Astrocyte (in vitro differentiated cells and primary cell): Measurements from ENCODE around the gene PTPRN2. TPM values are rescaled to one million over a fixed set of nuclear protein-coding genes. Genes with fewer than 3 reads are reported as not detected.

Experiments
- DNase-seq: peaks from one replicate; pipeline ENCODE4 v3.0.0-alpha.2; 2010; ENCODE audit warnings: low read depth
- FAIRE-seq: peaks from 2 replicates; lab custom pipeline; 2011; peaks lifted over from hg19 to GRCh38; lab: Jason Lieb, UNC
- H2AFZ ChIP-seq: 2 replicates; pipeline ENCODE4 v1.6.0; 2012; ENCODE audit warnings: low read depth, low read length, inconsistent platforms
- H3K27ac ChIP-seq: 2 replicates; pipeline ENCODE4 v1.5.1; 2011; ENCODE audit warnings: low read depth, low read length, inconsistent platforms
- H3K27me3 ChIP-seq: 2 replicates; pipeline ENCODE4 v1.6.0; 2011; ENCODE audit warnings: low read length, inconsistent platforms; ENCODE audit not compliant: insufficient read depth
- H3K36me3 ChIP-seq: 2 replicates; pipeline ENCODE4 v1.5.1; 2011; ENCODE audit warnings: low read length, inconsistent platforms; ENCODE audit not compliant: insufficient read depth
- H3K4me1 ChIP-seq: 2 replicates; pipeline ENCODE4 v1.5.1; 2011; ENCODE audit warnings: low read length, inconsistent platforms; ENCODE audit not compliant: insufficient read depth
- H3K4me2 ChIP-seq: 2 replicates; pipeline ENCODE4 v1.6.0; 2012; ENCODE audit warnings: low read length, inconsistent platforms
- H3K4me3 ChIP-seq: 2 replicates; pipeline ENCODE4 v1.5.1; 2011; ENCODE audit warnings: low read depth, mild to moderate bottlenecking, low read length, inconsistent platforms; ENCODE audit not compliant: insufficient read depth
- H3K79me2 ChIP-seq: 2 replicates; pipeline ENCODE4 v1.6.0; 2012; ENCODE audit warnings: mild to moderate bottlenecking, low read length, inconsistent platforms; ENCODE audit not compliant: insufficient read depth
- H3K9ac ChIP-seq: 2 replicates; pipeline ENCODE4 v1.6.0; 2012; ENCODE audit warnings: mild to moderate bottlenecking, low read length, inconsistent platforms
- H3K9me3 ChIP-seq: 2 replicates; pipeline ENCODE4 v1.5.1; 2012; ENCODE audit warnings: low read depth, mild to moderate bottlenecking, low read length, inconsistent platforms; ENCODE audit not compliant: insufficient read depth
- H4K20me1 ChIP-seq: 2 replicates; pipeline ENCODE4 v1.6.0; 2012; ENCODE audit warnings: low read length, inconsistent platforms; ENCODE audit not compliant: insufficient read depth
- H3K27ac Mint-ChIP-seq: one replicate; pipeline ENCODE4 v1.8.0; 2021; ENCODE audit warnings: mild to moderate bottlenecking, mixed read lengths; ENCODE audit not compliant: unreplicated experiment
- H3K27me3 Mint-ChIP-seq: one replicate; pipeline ENCODE4 v1.8.0; 2021; ENCODE audit warnings: low read depth, mixed read lengths; ENCODE audit not compliant: unreplicated experiment
- H3K36me3 Mint-ChIP-seq: one replicate; pipeline ENCODE4 v1.8.0; 2021; ENCODE audit warnings: low read depth, mixed read lengths; ENCODE audit not compliant: unreplicated experiment
- H3K4me1 Mint-ChIP-seq: one replicate; pipeline ENCODE4 v1.8.0; 2021; ENCODE audit warnings: low read depth, mixed read lengths; ENCODE audit not compliant: unreplicated experiment
- H3K4me3 Mint-ChIP-seq: one replicate; pipeline ENCODE4 v1.8.0; 2021; ENCODE audit warnings: mild to moderate bottlenecking, moderate library complexity, mixed read lengths; ENCODE audit not compliant: unreplicated experiment
- H3K9me3 Mint-ChIP-seq: one replicate; pipeline ENCODE4 v1.8.0; 2021; ENCODE audit warnings: mild to moderate bottlenecking, mixed read lengths; ENCODE audit not compliant: unreplicated experiment
- EZH2 ChIP-seq: IDR thresholded peaks from 2 replicates; pipeline ENCODE4 v1.6.1; 2012; ENCODE audit warnings: mild to moderate bottlenecking, low read length, inconsistent platforms; ENCODE audit not compliant: insufficient read depth
- total RNA-seq: library from RNA; stranded (reverse); gene quantifications from 2 replicates; pipeline ENCODE4 v1.2.1, GENCODE V29; 2021
- TF ChIP-seq, protein P1 (sequence below): IDR thresholded peaks from 2 replicates; pipeline ENCODE4 v1.5.1; 2011; ENCODE audit warnings: low read depth, mild to moderate bottlenecking, inconsistent platforms, low read length, moderate library complexity; ENCODE audit not compliant: insufficient read depth

The PTPRN2 gene
- total RNA-seq, 1 donor from 2014 or later, result 0.09 TPM

DNA sequence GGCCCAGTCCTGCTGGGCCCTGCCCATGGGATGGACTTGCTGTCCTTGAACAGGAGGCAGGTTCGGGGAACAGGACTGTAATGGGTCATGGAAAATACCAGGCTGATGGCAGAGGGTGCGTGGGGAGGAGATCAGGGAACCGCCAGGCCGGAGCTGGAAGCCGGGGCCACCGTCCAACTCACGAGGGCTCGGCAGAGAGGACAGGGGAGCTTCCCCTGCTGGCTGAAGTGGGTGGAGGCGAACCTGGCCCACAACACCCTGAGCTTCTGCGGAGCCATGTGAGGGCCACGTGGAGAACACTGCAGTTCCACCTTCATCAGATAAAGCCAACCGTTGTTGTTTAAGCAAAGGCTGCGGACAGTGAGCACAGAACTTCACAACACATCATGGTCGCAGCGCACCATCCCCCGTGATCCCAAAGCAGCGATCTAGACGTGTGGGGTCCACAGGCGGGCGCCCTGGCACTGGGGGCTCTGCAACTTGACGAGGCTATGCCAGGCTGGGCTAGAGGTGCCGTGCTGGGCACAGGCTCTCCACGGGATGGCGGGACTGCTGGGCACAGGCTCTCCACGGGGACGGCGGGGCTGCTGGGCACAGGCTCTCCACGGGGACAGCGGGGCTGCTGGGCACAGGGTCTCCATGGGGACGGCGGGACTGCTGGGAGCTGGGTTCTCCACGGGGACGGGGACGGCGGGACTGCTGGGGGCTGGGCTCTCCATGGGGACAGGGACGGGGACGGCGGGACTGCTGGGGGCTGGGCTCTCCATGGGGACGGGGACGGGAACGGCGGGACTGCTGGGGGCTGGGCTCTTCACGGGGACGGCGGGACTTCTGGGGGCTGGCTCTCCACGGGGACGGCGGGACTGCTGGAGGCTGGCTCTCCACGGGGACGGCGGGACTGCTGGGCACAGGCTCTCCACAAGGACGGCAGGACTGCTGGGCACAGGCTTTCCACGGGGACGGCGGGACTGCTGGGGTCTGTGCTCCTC lies 777.5 kb downstream of the PTPRN2 start:
- no peak for FAIRE-seq
- Histone ChIP-seq H3K4me3 (no peak overlapping the region), H3K36me3 (no peaks in the 10 kb centered on the region), H3K4me2 (no peak overlapping the region), H3K27me3 (no peaks in the 10 kb centered on the region), H3K9ac (no peak overlapping the region), H3K79me2 (no peaks in the 10 kb centered on the region), H3K4me1 (peaks cover 8% of the 10 kb centered on the region), H4K20me1 (no peaks in the 10 kb centered on the region), H3K27ac (no peak overlapping the region), H2AFZ (no peak overlapping the region), H3K9me3 (peaks cover 6% of the 10 kb centered on the region)
- Mint-ChIP-seq H3K27me3 (no peaks in the 10 kb centered on the region), H3K4me3 (no peak overlapping the region), H3K36me3 (peaks cover 2% of the 10 kb centered on the region), H3K4me1 (no peaks in the 10 kb centered on the region), H3K9me3 (peaks cover 20% of the 10 kb centered on the region), H3K27ac (no peak overlapping the region)
- TF ChIP-seq, protein P1, sequence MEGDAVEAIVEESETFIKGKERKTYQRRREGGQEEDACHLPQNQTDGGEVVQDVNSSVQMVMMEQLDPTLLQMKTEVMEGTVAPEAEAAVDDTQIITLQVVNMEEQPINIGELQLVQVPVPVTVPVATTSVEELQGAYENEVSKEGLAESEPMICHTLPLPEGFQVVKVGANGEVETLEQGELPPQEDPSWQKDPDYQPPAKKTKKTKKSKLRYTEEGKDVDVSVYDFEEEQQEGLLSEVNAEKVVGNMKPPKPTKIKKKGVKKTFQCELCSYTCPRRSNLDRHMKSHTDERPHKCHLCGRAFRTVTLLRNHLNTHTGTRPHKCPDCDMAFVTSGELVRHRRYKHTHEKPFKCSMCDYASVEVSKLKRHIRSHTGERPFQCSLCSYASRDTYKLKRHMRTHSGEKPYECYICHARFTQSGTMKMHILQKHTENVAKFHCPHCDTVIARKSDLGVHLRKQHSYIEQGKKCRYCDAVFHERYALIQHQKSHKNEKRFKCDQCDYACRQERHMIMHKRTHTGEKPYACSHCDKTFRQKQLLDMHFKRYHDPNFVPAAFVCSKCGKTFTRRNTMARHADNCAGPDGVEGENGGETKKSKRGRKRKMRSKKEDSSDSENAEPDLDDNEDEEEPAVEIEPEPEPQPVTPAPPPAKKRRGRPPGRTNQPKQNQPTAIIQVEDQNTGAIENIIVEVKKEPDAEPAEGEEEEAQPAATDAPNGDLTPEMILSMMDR, result no peak
- TF ChIP-seq EZH2, result no peak
- DNase-seq, result no peak

DNA sequence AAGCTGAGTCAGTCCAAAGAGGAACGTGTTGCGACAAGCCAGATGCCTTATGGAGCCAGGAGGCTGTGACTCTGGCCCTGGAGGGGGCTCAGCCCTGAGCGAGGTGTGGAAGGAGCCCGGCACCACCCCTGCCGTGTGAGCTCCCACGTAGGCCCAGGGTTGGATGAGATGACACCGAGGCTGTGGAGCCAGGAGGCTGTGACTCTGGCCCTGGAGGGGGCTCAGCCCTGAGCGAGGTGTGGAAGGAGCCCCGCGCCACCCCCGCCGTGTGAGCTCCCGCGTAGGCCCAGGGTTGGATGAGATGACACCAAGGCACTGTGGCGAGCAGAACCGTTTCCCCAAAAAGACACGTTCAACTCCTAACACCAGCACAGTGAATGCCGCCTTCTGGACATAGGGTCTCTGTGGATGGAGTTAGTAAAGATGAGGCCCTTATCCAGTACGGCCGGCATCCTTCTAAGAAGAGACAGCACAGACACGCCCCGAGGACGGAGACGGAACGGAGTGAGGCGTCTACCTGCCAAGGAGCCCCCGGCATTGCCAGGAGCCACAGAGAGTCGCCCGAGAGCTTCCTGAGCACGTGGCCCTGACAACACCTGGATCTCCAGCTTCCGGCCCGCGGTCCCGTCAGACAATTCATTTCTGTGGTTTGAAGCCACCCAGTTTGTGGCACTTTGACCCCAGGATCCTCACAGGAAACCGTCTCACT lies 778.3 kb downstream of the PTPRN2 start:
- H3K79me2 ChIP-seq, result no peaks in the 10 kb centered on the region
- no peak overlapping the region for H3K9ac ChIP-seq
- no peak overlapping the region for H3K27ac ChIP-seq
- TF ChIP-seq EZH2, result no peak
- TF ChIP-seq, protein P1, result no peak
- H3K4me1 ChIP-seq, result peaks cover 8% of the 10 kb centered on the region
- Mint-ChIP-seq H3K27me3 (no peaks in the 10 kb centered on the region), H3K9me3 (peaks cover 23% of the 10 kb centered on the region), H3K4me1 (no peaks in the 10 kb centered on the region), H3K36me3 (peaks cover 2% of the 10 kb centered on the region), H3K4me3 (no peak overlapping the region), H3K27ac (no peak overlapping the region)
- H3K27me3 ChIP-seq, result no peaks in the 10 kb centered on the region
- FAIRE-seq, result no peak
- H3K4me2 ChIP-seq, result no peak overlapping the region
- no peak overlapping the region for H3K4me3 ChIP-seq
- no peaks in the 10 kb centered on the region for H4K20me1 ChIP-seq
- H3K36me3 ChIP-seq, result no peaks in the 10 kb centered on the region
- H2AFZ ChIP-seq, result no peak overlapping the region
- DNase-seq, result no peak
- H3K9me3 ChIP-seq, result peaks cover 6% of the 10 kb centered on the region
